HuH-7.5 (cell line): ENCODE data around the gene DGCR6.
"Not testable (repeated sequence)": the region's sequence is repeated elsewhere in the genome, so short reads cannot be mapped to it uniquely, and the experiment has no call there.

ENCODE experiments used
- DNase-seq: peaks from one replicate; pipeline ENCODE4 v3.0.0; 2011; ENCODE audit warnings: low spot score

DGCR6 gene

GRCh38 chr22:18931905-18932652 is 26.0 kb downstream of the DGCR6 start:
- DNase-seq, result no peak

GRCh38 chr22:18933914-18934313 is 27.8 kb downstream of the DGCR6 start:
- no peak for DNase-seq

DNA sequence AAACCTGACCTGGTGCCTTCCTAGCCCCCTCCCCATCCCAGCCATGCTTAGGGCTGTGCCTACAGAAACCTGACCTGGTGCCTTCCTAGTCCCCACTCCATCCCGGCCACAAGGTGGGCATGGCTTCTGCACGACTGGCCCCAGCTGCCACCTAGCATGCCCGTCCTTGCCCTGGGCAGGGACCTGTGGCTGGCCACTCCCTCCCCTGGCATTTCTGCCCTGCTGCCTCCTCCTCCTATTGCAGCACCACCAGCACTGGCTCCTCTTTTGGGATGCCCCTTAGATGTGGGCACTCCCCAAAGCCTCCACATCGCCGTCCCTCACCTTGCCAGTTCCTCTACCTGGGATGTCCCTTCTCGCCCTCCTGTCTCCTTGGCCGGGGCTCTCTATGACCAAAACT is 28.6 kb downstream of the DGCR6 start:
- DNase-seq, result not testable (repeated sequence)

DNA sequence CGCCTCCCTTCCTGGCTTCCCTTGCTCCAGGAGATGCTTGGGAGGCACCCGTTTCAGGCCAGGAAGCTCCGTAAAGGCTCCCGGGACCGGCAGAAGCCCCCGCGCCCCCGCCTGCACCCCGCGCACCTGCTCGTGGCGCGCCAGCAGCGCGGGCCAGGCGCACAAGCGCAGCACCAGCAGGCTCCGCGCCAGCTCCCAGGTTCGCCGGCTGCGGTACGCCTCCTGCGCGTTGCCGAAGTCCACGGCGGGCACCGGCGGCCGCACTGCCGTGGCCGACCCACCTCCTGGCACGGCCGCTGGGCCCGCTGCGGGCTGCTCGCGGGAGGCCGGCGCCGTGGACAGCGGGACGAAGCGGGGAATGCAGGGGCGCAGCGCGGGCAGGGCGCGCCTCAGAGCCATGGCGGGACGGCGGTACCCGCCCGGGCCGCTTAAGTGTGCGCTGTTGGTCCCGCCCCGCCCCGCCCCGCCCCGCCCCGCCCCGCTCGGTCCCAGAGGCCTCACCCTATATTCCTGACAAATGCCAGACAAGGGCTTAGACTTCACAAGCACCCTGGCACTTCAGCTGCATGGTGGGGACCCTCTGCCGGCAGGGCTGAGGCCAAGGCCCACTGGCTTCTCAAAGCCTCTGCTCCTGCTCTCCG is 29.9 kb downstream of the DGCR6 start, which contains the start of gene PRODH:
Gene PRODH (minus strand): TSS at position 405 of the 641 bp plus-strand sequence. CDS start 6 bp downstream, at position 399.
- DNase-seq, result no peak

GRCh38 chr22:18938691-18939090 is 32.6 kb downstream of the DGCR6 start:
- not testable (repeated sequence) for DNase-seq

- not testable (repeated sequence) for DNase-seq
Measured at GRCh38 chr22:18947105-18947504, 41.0 kb downstream of the DGCR6 start.

GRCh38 chr22:18947905-18948304 is 41.8 kb downstream of the DGCR6 start:
- no peak for DNase-seq

- DNase-seq, result no peak
Measured at GRCh38 chr22:18950141-18950540, 44.0 kb downstream of the DGCR6 start.

GRCh38 chr22:18952022-18952421 is 45.9 kb downstream of the DGCR6 start:
- DNase-seq, result no peak

GRCh38 chr22:18953128-18953527 is 47.0 kb downstream of the DGCR6 start:
- DNase-seq, result not testable (repeated sequence)

GRCh38 chr22:18954303-18954989 is 48.3 kb downstream of the DGCR6 start:
- peak; percentile 71 for DNase-seq

DNA sequence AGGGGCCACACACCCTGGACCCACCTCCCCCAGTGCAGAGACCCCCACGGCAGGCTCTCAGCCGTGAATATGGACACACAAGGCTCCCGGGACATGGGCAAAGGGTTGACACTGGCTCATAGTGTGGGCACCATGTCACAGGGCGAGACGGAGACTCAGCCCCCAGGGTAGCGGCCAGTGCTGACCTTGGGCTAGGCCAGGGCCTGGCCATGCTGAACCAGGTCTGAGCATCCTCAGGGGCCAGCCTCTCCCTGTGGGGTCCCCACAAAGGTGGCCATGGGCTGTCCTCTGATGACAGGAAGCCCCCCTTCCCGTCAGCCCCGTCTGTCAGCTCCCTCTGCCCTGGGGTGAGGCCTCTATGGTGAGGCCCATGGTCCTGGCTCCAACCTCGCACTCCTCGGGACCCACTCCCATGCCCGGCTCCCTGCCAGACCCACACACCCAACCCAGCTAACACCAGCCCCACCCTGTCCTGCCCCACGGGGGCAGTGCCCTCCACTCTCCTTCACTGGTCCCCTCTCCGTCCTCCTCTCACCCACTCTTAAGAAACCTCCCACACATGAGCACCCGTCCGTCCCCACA is 49.0 kb downstream of the DGCR6 start:
- DNase-seq, result no peak

DNA sequence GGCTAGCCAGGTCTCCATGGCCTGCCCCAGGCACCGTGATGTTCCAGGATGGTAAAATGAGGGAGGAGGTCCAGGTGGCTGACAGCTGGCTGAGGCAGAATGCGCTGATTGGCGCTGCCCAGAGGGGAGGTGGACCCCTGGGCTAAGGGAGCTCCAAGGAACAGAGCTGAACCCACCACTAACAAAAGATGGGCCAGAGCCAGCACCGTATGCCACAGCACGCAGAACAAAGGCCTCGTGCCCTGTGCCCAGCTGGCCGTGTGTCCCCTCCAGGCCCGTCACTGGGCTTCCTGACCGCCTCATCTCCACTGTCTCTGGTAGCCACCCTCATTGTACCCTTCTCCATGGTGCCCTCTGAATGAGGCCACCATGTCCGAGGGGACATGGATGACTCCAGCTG is 49.6 kb downstream of the DGCR6 start:
- DNase-seq, result no peak

GRCh38 chr22:18956121-18956895 is 50.2 kb downstream of the DGCR6 start:
- not testable (repeated sequence) for DNase-seq

DNA sequence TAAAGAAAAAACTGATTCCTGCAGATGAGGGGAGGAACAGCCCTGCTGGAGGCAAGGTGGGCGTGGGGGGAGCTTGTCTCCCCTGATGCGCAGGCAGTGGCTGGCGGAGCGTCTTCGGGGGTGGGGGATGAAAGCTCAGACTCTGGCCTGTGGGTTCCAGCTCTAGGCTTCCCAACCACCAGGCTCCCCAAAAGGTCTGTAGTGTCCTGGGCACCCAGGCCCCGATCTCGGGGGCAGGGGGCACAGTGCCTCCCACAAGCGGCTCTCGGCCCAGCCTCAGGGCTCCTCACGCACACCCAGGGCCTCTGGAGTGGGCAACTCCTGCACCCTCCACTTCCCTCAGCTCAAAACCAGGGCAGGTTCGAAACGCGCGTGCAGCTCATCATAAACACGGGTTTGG is 50.8 kb downstream of the DGCR6 start:
- DNase-seq, result not testable (repeated sequence)

GRCh38 chr22:18957621-18958320 is 51.7 kb downstream of the DGCR6 start:
- DNase-seq, result not testable (repeated sequence)

DNA sequence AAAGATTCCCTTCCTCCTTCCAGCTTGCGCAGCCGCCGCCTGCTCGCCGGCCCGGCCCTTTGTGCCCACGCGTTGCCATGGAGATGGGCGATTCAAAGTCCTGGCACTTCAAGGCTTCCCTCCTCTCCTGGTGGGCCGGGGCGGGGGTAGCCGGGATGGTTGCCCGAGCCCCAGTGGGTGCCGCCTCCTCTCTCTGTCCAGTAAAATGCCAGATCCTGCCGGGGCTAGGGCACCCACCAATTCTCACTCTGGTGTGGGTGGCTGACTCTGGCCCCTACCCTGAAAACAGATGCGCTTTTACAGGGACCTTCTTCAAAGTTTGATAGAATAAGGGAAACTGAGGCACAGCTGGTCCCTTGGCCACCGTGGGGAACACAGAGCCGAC is 52.2 kb downstream of the DGCR6 start:
- DNase-seq, result not testable (repeated sequence)

GRCh38 chr22:18958738-18959137 is 52.6 kb downstream of the DGCR6 start:
- DNase-seq, result not testable (repeated sequence)

- not testable (repeated sequence) for DNase-seq
Measured at GRCh38 chr22:18959266-18959665, 53.1 kb downstream of the DGCR6 start.

- DNase-seq, result not testable (repeated sequence)
Measured at GRCh38 chr22:18959741-18960140, 53.6 kb downstream of the DGCR6 start.
